GM19468 (cell line): ENCODE data around the gene PCF11.
A peak's percentile ranks its signal among the peaks of the same experiment; 100 is the strongest.
"Not testable (repeated sequence)": the region's sequence is repeated elsewhere in the genome, so short reads cannot be mapped to it uniquely, and the experiment has no call there.

ENCODE experiments used
- ATAC-seq: cut with Tn5 transposase; IDR thresholded peaks from one replicate; pipeline ENCODE4 v1.9.1; 2021; ENCODE audit warnings: mild to moderate bottlenecking, moderate library complexity, moderate number of reproducible peaks; ENCODE audit not compliant: unreplicated experiment; ENCODE audit errors: extremely low read depth

Gene PCF11

DNA sequence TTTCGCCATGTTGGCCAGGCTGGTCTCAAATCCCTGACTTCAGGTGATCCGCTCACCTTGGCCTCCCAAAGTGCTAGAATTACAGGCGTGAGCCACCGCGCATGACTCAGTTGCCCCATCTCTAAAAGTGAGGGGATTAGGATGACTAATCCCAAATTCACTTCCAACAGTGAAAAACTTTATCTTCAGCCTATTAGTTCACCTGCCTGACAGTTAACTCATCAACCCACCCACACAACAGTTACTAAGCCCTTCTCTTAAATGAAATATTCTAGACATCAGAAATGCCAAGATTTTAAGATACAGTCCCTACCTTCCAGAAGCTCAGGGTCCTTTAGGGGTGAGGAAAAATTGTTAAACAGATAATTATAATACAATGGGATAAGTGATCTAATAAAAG lies 34.6 kb downstream of the PCF11 start:
- ATAC-seq, result no peak

DNA sequence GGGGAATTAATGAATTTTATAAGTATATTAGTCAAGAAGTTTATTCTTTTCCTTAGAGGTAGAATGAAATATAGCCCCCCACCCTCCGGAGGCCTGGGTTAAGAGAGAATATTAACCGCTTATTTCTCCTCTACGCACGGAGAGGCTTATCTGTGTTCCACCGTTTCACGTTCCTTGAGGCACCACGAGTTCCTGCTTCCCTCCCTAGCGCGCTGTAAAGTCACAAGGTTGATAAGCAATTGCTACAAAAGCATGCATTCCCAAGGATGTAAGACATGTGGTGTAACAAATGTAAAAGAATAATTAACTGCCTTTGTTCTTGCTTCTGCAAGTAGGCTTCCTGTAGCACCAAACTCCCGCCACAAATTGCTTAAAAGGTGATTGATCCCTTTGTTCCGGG lies 35.1 kb downstream of the PCF11 start:
- no peak for ATAC-seq

DNA sequence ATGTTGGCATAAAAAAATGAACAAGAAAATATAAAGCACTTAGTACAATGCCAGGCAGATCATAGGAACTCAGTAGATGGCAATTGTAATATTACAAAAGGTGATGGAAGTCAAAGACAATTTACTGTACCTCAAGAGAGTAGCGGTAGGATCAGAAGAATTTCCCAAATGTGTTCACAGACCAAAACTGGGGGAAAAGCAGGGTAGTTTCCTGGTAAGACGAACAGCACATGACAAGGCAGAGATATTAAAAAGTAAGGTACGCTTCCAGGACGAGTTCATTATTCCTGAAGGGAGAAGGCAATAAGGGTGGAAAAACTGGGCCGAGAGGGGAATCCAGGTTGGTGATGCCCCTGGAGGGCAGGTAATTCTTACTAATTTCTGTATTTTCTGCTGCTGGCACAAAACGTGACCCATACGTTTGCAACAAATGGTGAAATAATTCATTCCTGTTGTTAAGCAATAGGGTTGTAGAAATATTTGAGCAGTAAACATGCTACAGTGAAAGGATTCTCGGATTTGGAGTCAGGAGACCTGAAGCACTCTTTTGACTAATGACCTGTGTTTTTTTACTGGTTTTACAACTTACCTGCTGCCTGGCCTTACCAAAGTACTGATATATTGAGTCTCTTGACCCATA lies 35.8 kb downstream of the PCF11 start:
- ATAC-seq, result no peak

DNA sequence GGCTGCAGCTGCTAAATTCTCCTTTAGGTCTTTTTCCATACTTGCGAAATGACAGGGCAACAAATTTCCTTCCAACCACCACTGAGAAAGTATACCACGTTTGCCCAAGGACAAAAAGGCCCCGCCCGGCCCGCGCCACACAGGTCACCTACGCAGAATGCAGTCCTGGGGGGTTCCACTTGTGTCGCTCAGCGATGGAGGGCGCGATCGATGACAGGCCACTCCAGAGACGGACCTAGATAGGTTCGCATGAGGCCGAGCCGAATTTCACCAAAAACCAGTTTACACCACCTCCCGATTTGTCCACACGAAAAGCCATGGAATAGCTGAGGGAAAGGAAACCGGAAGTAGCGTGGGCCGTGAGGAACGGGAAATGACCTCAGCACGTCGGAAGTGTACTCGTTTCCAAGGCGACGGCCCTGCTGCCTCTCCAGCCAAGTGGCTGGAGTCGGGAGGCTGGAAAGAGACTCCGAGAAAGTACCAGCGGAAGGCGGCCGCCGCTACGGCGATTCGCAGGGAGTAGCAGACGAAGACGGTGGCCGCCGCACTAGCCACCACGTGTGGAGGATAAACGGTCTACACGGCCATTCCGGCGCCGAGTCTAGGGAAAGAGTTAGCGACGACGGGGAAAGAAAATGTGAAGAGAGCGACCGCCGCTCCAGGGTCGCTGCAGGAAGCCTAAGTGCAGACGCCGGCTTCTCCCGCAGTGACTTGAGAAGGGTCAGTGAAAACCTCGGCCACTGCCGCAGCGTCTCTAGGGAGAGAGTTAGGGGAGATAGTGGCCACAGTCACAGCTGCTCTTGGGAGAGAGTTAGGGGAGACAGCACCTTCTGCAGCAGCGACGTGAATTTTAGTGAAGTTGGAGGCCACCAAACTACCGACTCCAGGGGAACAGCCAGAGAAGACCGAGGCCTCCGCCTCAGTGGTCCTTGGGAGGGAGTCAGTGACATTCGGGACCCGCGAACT lies 36.7 kb downstream of the PCF11 start, which contains the start of gene ANKRD42:
Gene ANKRD42 (plus strand): TSS at position 398 of the 966 bp plus-strand sequence. CDS start 959 bp downstream, outside the sequence.
- peak; percentile 86 for ATAC-seq

DNA sequence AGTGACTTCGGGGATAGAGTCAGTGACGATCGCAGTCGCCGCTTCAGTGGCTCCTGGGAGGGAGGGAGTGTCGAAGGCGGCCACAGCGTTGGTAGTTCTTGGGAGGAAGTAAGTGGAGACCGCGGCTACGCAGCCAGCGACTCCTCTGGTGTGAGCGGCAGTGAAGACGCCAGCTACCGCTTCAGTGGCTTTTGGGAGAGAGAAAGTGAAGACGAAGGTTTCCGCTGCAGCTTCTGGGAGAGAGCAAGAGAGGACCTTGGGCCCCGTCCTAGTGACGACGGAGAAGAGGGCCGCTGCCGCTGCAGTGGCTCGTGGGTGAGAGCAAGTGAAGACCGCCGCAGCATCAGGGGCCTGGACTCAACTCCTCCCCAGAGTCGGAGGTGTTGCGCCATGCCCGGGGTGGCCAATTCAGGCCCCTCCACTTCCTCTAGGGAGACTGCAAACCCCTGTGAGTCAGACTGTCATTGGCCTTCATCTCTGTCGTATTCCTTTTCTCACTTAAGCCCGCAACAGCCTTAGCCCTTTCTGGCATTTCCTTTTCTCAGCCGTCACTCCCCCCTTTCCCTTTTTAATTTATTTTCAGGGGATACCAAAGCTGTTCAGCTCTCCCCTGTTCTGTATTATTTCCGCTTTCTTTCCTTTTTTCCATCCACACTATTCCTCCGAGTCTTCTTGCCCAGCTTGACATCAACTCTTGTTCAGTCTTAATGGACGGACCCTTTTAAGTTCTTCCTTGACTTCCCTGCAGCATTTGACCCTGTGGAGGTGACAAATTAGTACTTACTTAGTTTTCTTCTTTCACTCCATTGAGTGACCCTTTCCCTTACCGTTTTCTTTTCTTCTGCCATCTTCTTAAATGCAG lies 37.6 kb downstream of the PCF11 start:
- peak; percentile 22 for ATAC-seq

DNA sequence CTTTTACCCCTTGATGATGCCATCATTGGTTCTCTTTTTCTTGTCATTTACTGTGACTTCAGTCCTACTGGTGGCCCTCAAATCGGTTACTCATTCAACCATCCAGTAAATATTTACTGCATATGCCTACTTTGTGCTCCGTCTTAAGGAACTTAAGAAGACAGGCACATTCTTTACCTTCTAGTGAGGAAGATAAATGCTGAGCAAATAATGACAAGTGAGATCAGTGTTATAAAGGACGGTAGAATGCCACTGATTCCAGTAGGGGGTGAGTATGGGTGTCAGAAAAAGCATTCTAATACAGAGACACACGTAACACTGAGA lies 38.2 kb downstream of the PCF11 start:
- no peak for ATAC-seq

DNA sequence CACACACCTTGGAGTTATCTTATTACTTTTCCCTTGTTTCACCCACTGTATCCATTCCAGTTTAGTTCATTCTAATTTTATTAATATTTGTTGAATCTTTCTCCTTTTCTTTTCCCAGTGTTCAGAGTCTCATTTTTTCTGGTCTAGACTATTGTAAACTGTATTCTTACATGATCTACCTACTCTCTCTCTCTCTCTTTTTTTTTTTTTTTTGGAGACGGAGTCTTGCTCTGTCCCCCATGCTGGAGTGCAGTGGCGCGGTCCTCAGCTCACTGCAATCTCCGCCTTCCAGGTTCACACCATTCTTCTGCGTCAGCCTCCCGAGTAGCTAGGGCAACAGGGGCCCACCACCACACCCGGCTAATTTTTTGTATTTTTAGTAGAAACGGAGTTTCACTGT lies 38.7 kb downstream of the PCF11 start:
- ATAC-seq, result no peak

DNA sequence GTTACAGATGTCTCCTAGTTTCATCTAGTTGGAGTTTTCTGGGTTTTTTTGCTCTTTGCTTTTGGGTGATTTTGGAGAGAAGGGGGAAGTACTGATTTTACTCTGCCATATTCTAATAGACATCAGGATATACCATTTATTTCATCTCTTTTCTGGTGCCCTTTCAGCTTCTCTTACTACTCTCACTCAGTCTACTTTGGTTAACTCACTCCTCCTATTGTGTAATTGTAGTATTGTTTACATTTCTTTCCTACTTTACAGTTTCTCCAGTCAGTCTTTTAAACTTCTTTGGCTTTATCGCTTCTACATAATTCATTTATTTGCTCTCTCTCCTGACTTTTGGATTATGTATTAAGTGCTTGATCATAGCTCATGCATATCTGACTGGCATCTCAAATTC lies 43.1 kb downstream of the PCF11 start:
- no peak for ATAC-seq

DNA sequence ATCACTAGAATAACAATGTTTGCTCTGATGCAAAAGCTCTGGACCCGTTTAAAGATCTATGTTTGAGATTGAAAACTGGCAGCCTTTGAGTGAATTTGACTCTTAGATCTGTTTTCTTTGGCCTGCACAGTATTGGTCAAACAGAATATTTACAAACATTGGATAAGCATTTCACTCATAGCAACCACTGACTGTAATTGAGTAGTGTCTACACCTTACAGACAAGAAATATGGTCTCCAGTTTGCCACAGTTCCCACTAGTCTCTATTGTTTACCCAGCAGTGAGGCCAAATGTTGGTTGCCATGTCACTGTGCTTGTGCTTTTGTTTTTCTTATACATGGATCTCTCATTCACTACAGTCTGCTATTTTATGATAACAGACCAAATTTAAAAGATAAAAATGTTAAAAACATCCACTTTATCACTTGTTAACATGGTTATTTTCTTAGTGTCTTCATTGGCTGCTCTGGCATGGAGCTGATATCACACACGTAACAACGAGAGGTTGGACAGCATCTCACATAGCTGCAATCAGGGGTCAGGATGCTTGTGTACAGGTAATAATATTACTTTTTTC lies 48.8 kb downstream of the PCF11 start:
- no peak for ATAC-seq

DNA sequence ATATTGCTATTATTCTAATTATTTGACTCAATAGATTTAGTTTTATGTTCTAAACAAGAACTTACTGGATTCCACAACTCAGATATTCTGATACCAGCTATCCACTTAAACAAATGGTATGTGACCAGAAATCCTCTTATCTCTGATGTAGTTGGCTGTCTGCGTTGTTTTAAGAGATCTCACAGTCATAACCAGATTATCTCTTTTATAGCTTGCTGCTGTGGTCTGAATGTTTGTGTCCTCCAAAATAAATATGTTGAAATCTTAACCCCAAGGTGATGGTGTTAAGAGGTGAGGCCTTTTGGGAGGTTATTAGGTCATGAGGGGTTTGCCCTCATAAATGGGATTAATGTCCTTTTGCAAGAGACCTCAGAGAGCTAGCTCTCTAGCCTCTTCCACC lies 49.3 kb downstream of the PCF11 start:
- no peak for ATAC-seq

DNA sequence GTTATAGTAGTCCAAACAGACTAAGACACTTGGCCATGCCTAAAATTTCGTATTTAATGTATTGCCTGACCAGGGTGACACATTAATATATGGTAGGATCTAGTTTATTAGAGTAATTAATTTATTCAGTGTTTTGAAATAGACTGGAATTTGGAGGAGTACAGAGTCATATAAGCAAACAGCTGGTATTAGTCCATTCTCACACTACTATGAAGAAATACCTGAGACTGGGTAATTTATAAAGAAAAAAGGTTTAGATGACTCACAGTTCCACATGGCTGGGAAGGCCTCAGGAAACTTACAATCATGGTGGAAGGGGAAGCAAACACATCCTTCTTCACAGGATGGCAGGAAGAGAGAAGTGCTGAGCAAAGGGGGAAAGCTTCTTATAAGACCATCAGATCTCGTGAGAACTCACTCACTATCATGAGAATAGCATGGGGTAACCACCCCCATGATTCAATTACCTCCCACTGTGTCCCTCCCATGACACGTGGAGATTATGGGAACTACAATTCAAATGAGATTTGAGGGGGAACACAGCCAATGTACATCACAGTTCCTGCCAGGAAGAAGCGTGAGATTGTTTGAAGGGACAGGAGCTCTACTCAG lies 49.9 kb downstream of the PCF11 start:
- ATAC-seq, result not testable (repeated sequence)

DNA sequence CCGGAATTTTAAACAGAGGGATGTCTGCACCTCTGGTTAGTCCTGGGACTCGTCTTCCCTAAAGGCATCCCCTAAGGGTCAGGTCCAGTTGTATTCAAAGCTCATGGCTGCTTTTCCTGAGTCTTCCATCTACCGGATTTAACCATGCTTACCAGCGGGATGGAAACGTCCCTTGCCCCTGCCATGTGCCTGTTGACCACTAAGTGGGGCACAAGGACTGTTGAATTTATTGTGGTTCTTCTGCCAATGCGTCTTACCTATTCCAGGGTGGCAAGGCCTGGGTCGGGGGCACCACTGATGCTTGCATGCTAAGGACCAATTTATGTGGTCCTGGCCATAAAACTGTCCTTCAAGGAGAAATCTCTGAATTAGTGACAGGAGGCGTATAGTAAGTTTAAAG lies 62.2 kb downstream of the PCF11 start:
- no peak for ATAC-seq

DNA sequence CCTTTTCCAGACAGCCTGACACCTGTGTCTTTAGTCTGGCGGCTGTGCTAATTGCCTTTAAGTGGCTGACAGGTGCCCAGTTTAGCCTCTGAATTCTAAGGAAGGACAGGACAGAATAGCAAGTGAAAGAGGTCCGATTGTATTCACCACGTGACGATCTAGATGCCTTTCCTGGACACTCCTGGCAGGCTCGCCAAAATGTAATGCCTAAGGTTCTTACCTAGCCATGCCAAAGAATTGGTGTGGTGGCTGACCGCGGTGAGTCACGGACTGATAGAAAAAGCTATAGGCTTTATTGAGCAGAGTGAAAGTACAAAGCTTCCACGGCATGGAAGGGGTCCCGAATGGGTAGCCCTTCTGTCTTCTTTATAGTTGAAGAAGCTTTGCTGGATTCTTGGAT lies 63.3 kb downstream of the PCF11 start:
- ATAC-seq, result no peak

DNA sequence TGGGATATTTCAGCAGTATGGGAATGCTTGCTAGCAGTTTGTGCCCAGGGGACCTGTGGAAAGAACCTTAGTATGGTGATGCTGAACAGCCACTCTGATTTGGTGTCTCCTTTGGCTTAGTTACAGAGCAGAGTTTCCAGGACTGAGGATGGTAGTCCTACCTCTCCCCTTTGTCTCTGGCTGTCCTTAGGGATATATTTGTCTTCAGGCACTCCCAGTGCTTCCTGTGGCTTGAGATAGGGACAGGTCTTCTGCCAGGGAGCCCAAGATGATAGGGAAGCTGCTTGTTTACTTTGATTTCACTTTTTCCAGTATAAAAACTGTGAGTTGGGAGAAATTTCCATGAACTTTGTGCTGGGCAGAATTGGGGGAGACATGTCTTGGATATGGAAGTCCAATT lies 64.8 kb downstream of the PCF11 start:
- ATAC-seq, result no peak

DNA sequence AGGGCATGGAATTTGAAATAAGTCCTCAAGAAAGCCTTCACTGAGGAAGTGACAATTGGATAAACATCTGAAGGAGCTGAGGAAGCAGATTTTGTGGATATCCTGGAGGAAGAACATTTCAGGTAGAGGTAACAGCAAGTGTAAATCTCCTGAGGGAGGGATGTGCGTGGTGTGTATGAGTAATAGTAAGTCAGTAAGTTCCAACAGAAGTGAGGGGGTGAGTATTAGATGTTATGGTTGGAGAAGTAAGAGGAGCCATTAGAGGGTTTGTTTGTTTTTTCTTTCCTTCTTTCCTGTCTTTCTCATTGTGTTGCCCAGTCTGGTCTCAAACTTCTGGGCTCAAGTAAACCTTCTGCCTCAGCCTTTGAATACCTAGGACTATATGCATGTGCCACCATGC lies 65.6 kb downstream of the PCF11 start:
- ATAC-seq, result no peak

DNA sequence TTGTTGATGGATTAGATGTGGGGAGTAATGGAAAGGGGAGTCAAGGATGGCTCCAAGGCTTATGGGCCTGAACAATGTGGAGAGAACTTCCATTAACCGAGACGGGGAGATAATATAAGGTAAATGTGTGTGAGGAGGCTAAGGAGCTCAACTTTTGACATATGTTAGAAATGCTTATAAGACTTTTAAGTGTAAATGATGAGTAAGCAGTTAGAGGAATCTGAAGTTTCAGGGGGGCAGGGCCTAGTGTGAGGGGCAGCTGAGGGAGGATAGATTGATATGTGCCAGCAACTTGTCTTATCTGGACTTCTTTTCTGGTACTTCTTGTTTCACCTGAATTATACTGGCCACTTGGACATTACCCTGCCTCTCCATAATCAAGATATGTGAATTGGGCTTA lies 66.5 kb downstream of the PCF11 start:
- ATAC-seq, result no peak

DNA sequence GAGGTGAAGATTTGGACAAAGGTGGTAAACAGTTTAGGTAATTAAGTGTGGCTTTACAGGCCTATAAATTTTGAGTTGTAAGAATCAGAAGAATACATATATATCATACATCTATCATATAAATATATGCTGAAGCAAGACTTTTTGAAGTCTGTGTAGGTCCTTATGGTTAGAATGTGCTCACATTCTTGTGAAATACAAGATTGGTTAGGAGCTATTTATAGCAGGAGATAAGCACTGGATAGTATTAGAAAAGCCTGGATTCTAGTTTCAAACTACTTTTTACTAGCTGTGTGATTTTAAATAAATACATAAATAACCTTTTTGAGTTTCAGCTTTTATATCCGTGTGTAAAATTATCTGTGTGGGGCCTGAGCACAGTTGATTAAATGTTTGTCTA lies 78.9 kb downstream of the PCF11 start:
- ATAC-seq, result no peak
